ENCODE data around the gene CHORDC1.
A peak's percentile ranks its signal among the peaks of the same experiment; 100 is the strongest.

The CHORDC1 gene

DNA sequence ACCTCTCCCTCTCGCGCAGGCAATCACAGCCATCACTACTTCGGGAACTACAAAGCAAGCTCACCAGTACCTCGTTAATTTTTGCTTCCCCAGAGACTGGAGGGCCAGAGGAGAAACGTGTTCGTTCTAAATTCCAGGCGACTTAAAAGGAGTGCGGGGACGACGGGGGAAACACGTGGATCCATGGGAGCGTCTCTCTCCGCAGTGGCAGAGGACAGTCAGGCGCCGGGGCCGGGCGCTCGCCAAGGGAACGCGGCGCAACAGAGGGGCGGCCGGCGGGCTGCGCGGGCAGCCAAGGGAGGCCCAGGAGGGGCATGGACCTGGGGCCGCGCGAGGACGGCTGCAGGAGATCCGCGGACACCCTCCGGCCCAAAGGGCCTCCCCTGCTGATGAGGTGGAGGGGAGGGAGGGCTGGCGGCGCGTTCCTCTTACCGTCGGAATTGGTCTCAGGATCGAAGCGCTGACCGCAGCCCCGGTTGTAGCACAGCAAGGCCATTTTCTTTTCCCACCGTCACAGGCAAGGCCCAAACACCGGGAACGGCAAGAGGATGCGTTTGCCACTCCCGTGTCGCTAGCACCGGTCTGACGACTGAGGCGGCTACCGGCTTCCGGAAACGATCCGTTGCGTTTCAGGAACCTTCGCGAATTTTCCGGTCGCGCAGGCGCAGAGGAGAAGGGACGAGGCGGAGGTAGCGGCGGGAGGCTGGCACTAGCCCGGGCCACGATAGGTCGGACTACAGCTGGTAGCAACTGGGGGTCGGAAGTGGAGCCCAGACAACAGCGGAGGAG lies at the start of gene CHORDC1:
Gene CHORDC1, minus strand, starts transcription at position 591 of the 789 bp plus-strand sequence. Its CDS starts 95 bp downstream, at position 496.
- DNase-seq (ENCODE audit: low read depth in 2 of 2): peak; percentile 90

DNA sequence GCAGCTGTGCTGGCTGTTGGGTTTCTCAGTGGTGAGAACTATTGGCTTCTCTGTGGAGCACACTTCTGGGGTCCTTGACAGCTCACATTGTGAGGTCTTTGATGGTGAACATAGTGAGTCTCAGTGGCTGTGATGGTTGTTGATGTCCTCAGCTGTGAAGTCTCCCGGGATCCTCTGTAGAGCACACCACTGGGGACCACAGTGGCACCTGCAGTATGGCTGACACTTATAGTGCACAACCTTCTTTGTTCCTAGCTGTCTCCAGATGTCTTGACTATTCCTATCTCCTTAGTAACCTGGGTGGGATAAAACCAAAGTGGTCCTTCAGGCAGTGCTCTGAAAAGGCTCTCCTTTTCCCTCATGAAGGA lies 34.3 kb upstream of the CHORDC1 start:
- DNase-seq (ENCODE audit: low read depth in 2 of 2): no peak

DNA sequence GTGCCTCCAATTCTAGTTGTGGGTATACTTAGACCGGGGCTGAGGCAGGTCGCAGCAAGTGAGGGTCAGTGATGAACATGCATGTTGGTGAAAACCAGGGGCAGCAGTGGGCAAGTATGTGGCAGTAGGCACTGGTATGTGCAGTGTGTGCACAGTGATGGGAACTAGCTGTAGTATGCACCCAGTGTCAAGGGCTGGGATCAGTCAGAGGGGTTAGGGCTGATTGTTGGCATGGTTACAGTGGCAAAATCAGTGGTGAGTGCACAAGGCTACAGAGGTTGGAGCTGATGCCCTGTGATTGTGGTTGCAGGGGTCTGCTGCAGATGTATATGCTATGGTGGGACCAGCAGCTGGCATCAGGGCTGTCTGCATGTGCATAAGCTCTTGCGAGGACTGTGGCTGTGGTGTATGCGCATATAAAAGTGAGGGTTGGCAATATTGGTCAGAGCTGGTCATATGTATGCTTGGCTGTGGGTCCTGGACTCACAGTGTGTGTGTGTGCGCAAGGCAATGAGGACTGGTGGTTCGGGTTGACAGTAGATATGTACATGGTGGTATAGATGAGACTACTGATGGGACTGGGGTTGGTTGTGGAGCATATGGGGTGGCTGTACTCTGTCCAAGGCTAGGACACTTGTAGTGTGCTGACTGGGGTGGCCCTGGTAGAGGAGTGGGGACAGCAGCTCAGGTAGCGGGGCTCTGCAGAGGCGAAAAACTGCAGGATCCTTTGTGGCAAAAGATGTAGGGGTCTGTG lies 33.7 kb upstream of the CHORDC1 start:
- DNase-seq (ENCODE audit: low read depth in 2 of 2): no peak

DNA sequence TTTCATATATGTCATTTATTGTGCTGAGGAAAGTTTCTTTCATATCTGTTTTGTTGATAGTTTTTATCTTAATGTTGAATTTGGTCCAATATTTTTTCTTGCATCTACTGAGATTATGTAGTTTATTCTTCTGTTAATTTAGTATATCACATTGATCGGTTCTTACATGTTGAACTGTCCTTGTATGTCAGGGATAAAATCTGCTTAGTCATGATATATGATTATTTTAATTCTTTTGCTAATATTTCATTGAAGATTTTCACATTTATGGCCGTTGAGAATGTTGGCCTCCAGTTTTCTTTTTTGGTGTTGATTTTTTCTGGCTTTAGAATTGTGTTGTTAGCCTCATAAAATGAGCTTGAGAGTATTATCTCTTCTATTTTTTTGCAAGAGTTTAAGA lies 31.2 kb upstream of the CHORDC1 start:
- no peak for DNase-seq (ENCODE audit: low read depth in 2 of 2)

DNA sequence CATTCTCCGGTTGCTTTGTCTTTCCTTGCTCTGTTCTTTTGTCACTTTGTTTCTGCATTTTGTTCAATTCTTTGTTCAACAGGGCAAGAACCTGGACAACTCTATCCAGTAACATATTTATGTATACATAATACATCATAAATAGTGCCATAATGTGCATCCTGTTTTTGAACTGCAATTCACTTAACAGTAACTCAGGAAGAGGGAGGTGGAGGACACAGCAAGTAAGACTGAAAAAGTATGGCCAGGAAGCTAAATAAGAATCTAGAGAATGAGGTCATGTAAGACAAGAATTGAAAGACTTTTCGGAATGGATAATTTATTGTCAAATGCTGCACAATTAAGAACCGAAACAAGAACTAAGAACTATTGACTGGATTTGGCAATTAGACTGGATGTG lies 29.2 kb upstream of the CHORDC1 start:
- no peak for DNase-seq (ENCODE audit: low read depth in 2 of 2)

DNA sequence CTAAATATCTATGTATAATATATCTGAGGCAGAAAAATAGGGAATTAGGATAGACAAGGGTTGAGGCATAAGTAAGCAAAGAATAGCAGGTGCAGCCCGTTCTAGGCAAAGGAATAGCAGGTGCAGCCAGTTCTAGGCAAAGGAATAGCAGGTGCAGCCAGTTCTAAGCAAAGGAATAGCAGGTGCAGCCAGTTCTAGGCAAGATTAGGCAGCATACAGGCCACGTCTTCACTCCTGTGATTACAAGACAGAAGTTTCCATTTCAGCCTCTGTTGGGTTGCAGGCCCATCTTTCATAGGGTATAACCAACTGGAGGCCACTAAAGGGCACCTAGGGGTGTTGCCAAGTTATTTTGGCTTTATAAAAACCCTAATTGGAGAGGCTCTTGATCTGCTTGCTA lies 28.8 kb upstream of the CHORDC1 start:
- DNase-seq (ENCODE audit: low read depth in 2 of 2): no peak

DNA sequence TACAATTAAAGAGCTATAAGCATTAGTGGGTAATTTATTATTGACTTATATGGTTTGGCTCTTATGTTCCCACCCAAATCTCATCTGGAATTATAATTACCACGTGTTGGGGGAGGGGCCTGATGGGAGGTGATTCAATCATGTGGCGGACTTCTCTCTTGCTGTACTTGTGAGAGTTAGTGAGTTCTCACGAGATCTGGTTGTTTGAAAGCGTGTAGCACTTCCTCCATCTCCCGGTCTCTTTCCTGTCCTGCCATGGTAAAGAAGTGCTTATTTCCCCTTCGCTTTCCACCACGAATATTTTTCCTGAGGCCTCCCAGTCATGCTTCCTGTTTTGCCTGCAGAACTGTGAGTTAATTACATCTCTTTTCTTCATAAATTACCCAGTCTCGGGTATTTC lies 28.1 kb upstream of the CHORDC1 start:
- no peak for DNase-seq (ENCODE audit: low read depth in 2 of 2)

DNA sequence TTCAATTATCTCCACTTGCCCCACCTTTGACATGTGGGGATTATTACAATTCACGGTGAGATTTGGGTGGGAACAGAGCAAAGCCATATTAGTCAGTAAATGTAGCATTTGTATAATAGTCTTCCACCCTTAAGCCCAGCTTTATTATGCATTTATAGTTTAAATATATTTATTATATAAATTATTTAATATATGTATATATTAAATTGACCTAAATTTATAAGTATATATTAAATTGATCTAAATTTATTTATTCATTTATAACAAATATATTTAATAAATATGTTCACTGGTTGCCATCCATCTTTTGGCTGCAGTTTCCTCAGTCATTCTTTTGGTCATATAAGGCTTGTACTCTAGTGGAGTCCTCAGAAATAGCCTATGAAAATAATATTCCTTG lies 23.6 kb upstream of the CHORDC1 start:
- no peak for DNase-seq (ENCODE audit: low read depth in 2 of 2)

DNA sequence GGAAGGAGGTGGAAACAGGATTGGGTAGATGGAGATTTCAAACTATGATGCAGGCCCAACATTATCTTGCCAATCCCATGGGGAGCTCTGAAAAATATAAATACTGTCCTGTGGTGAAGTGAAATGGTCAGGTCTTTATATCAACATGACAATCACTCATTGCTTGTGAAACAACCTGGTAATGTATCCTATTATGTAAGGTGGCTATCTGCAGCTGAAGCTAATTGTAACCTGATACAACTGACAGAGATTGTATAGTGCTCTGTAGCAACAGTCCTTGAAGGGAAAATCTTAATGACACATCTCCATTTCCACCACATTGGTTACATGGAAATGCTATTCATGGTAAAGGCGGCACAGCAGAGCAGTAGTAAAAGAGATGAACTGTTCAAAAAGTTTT lies 20.7 kb upstream of the CHORDC1 start:
- no peak for DNase-seq (ENCODE audit: low read depth in 2 of 2)

DNA sequence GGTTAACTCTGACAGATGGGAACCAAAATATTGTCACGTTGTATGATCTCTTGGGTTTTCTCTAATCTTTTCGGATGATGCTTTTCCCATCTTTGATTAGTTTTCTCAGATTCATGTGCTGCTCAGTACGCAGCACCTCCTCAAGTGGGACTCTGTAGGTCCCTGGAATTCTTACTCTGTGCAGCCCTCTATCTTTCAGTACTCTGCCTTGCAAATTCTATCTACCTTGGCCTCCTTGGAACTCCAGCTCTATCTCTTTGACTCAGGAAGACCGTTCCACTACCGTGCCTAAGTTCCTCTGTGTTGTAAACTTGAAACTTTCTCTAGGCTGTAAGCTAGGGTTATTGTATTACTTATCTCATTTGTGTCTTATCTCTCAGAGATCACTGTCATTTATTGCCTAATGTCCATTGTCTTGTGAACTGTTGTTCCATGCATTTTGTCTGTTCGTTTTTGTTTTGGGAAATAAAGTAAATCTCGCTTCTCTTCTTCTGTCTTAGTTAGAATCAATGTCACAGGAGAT lies 20.1 kb upstream of the CHORDC1 start:
- DNase-seq (ENCODE audit: low read depth in 2 of 2): no peak

DNA sequence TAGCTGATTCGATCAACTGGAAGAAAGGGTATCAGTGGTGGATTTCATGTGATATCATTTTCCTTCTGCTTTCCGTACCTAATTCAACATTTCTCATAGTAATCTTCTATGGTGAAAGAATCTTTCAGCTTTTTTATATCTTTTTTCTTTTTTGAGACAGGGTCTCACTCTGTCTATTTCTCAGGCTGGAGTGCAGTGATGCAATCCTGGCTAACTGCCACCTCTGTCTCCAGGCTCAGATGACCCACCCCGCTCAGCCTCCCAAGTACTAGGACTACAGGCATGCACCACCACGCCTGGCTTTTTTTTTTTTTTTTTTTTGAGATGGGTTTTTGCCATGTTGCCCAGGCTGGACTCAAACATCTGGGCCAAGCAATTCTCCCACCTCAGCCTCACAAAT lies 18.6 kb upstream of the CHORDC1 start:
- DNase-seq (ENCODE audit: low read depth in 2 of 2): no peak

DNA sequence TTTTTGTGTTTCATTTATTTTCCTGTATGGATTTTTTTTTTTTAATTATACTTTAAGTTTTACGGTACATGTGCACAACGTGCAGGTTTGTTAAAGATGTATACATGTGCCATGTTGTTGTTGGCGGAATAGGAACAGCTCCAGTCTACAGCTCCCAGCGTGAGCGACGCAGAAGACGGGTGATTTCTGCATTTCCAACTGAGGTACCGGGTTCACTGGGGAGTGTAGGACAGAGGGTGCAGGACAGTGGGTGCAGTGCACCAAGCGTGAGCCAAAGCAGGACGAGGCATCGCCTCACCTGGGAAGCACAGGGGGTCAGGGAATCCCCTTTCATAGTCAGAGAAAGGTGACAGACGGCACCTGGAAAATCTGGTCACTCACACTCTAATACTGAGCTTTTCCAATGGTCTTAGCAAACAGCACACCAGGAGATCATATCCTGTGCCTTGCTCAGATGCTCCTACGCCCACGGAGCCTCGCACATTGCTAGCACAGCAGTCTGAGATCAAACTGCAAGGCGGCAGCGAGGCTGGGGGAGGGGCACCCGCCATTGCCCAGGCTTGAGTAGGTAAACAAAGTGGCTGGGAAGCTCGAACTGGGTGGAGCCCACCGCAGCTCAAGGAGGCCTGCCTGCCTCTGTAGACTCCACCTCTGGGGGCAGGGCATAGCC lies 17.3 kb upstream of the CHORDC1 start:
- DNase-seq (ENCODE audit: low read depth in 2 of 2): peak in 1 of 2 donors; percentile 47

DNA sequence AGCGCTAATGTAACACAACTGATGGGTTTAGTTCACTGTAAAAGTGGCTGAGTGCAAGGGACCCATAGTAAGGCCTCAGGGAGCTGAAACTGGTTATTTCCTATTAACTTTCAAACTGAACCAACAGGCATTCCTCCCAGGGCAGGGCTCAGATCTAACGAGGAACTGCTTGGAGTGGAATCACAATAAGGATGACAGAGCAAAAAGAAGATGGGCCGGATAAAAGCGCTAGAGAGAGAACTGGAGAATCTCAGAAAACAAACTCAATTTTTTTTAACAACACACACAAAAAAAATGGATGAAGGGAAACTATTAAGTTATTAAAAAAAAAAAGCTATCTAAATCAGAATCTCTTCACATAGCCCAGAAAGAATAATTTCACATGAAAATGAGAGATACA lies 14.2 kb upstream of the CHORDC1 start:
- DNase-seq (ENCODE audit: low read depth in 2 of 2): no peak

DNA sequence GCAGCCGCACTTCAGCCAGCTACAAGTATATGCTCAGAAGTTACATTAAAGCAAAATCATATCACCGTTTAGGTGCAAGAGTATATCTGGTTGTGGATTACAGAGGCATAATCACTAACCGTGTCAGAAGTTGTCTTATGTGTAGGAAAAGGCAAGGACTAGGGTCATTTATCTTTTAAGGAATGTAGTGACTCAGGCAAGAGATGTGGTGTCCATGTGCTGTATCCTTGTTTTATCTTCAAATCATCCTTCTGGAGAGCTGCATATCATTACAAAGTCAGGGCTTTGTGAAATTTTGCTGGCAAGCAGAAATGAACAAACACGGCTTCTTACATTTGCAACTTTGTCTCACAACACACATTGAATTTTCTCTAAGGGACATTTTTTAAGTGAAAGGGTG lies 12.7 kb upstream of the CHORDC1 start:
- DNase-seq (ENCODE audit: low read depth in 2 of 2): no peak

DNA sequence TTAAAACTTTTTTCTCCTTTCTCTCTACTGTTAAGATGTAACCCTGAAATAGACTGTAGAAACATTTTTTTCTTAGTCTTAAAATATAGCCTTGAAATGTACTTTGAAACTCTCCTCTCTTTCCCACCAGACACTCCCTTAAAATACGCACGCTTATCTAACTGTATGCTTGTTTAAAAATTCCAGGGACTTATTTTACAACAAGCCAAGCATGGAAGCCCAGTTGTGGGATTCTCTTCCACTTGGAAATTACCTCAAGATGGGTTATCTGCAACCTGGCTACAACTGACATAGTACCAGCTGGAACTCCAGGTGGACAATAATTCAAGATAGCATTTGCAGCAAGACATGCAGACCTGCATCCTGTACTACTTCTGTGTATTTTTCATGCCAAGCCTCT lies 12.1 kb upstream of the CHORDC1 start:
- no peak for DNase-seq (ENCODE audit: low read depth in 2 of 2)

DNA sequence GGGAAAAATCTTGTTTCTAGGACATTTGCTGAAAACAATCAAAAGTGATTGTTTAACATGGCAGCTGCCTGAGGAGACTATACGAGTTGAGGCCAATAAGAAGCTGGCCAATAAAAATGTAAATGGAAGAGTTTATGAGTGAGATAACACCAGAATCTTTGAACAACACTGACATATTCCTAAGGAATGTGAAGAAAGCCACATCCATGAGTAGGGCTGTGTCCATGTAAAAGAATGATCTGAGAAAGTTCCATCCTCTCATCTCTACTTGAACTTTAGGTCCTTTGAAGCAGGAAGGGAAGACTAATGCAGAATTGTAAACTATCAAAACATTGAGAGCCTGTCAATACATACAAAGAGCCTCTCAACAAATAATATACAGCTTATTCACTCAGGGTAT lies 6.9 kb upstream of the CHORDC1 start:
- no peak for DNase-seq (ENCODE audit: low read depth in 2 of 2)

DNA sequence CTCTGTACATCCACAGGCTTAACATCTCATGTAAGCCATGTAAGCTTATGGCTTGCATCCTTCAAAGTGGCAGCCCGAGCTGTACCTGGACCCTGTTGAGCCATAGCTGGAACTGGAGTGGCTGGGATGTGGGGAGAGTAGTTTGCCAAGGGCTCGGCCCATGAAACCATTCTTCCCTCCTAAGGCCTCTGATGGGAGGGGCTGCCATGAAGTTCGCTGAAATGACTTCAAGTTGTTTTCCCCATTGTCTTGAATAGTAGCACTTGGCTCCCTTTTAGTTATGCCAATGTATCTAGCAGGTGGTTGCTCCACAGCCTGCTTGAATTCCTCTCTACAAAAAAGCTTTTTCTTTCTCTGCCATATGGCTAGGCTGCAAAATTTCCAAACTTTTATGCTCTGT lies 5.2 kb upstream of the CHORDC1 start:
- DNase-seq (ENCODE audit: low read depth in 2 of 2): no peak

DNA sequence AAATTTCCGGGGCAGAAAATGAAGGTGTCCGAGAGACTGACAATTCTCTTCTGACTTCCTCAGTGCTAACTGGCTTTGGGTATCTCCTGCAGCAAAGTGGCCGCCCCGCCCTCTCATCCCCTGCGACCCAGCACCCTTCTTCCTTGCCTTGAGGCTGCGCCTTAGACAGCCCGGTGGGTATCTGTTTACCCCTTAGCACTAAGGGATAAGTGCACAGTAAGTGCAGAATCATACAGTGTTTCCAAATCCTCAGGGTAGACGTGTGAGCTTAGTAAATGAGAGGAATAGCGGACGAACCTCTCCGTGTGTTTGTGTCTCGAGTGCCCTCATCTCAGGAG lies 368 bp upstream of the CHORDC1 start:
- no peak for DNase-seq (ENCODE audit: low read depth in 2 of 2)

DNA sequence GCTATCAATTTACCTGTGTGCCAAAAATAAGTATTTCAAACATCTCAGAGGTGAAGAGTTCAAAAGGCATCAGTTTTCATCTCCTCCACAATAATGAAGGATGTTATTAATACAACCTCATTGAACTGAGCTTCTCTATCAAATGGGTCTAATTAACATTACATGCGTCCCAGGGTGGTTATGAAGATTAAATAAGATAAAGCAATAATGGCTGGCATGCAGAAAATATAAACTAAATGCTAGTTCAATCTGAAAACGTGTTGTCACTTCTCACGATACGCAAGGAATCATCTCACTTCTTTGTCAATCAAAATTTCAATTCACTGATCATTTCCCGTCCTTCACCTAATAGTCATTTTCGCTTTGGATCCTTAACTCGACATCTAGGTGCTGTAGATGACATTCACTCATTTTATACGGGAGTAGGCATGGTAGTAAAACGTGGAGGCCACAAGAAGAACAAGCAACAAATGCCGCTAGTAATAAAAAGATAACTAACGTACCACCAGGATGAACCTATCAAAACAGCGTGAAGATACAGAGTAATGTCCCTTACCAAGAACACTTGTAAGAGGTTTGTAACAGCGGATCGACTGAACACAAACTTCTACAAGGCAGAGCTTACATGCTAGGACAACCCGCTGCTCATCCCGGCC lies 918 bp downstream of the CHORDC1 start:
- no peak for DNase-seq (ENCODE audit: low read depth in 2 of 2)

DNA sequence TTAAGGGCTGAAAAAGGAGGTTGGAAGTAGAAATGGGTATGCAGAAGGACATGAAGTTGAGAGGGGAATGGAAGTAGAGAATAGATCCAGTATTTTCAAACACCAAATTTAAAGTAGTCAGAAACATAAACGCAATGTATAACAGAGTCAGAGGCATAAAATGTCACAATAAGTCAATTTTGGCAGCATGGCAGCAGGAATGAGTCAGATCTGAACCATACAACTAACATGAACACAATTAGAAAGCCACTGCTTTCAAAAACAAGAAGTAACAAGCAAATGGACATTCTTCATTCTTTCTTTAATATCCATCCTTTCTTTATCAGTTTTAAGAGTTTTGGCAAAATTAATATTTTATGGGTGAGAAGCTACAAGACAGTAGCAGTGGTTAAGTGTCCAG lies 2.5 kb downstream of the CHORDC1 start:
- no peak for DNase-seq (ENCODE audit: low read depth in 2 of 2)

DNA sequence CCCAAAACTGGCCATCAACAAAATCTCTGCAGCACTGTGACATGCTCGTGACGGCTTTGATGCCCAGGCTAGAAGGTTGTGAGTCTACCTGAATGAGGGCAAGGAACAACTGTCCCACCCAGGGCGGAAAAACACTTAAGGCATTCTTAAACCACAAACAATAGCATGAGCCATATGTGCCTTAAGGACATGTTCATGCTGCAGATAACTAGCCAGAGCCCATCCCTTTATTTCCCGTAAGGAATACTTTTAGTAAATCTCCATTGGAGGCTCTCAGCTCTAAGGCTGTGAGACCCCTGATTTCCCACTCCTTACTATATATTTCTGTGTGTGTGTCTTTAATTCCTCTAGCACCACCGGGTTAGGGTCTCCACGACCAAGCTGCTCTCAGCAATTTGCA lies 3.4 kb downstream of the CHORDC1 start:
- DNase-seq (ENCODE audit: low read depth in 2 of 2): no peak

DNA sequence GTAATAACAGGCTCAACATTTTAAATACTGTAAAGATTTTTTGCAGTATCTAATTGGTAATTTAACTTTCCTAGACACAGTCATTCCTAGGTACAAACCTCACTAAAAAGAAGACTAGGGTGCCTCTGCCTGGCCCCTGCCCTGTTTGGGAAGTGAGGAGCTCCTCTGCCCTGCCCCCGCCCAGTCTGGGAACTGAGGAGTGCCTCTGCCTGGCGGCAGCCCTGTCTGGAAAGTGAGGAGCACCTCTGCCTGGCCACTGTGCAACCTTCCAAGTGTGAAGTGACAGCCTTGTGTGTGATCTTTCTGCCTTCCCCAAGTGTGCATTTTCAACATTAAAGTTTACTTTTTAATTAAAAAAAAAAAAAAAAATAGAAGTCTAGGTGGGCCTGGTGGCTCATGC lies 4.2 kb downstream of the CHORDC1 start:
- DNase-seq (ENCODE audit: low read depth in 2 of 2): no peak

All from stimulated activated CD4-positive, alpha-beta T cell treated with anti-CD3 and anti-CD28 coated beads, Interleukin-4, amount 100 ng/mL, for 48 hours (primary cell).